Measurements from ENCODE around the gene SUCLG1. TPM values are rescaled to one million over a fixed set of nuclear protein-coding genes. Genes with fewer than 3 reads are reported as not detected.

The SUCLG1 gene
- total RNA-seq, 1 donor from 2014 or later, result 91.1 TPM

Other genes starting within 250 kb of the SUCLG1 start
- gene DNAH6, start 57.2 kb upstream of the SUCLG1 start, total RNA-seq, result 0.77 TPM

Data from mesenteric fat pad (tissue), 1 donor.